ENCODE data around the gene TMEM250.
A peak's percentile ranks its signal among the peaks of the same experiment; 100 is the strongest.

The TMEM250 gene

GRCh38 chr9:136089697-136090045 is 29.0 kb downstream of the TMEM250 start:
- H3K27ac ChIP-seq (ENCODE audit: low read length, poor library complexity, severe bottlenecking) = no peak overlapping the region
- H4K8ac ChIP-seq (ENCODE audit: low read length) = no peak overlapping the region
- no peak overlapping the region for H2BK5ac ChIP-seq (ENCODE audit: low read depth, low read length, poor library complexity, severe bottlenecking)
- H2AFZ ChIP-seq (ENCODE audit: low read depth, low read length) = no peak overlapping the region
- peak overlapping the region; percentile 36 for H3K9ac ChIP-seq (ENCODE audit: low read length)
- H2BK12ac ChIP-seq (ENCODE audit: low read length in 2 of 2) = no peak overlapping the region
- no peaks in the 10 kb centered on the region for H3K9me3 ChIP-seq (ENCODE audit: control insufficient read depth, low read length)
- H3K36me3 ChIP-seq (ENCODE audit: control insufficient read depth in 1 of 2, insufficient read depth in 2 of 2, low read depth in 1 of 2, low read length in 2 of 2) = peaks cover 5 to 50% of the 10 kb centered on the region in 2 experiments
- peaks cover 65% of the 10 kb centered on the region for H3K4me1 ChIP-seq (ENCODE audit: control insufficient read depth, insufficient read depth, low read depth, low read length)
- no peaks in the 10 kb centered on the region for H3K27me3 ChIP-seq (ENCODE audit: control insufficient read depth in 1 of 2, insufficient read depth in 1 of 2, low read length in 2 of 2)
- no peak overlapping the region for H3K4me3 ChIP-seq (ENCODE audit: insufficient read depth in 1 of 2, low read depth in 1 of 2, low read length in 2 of 2)
- no peak overlapping the region for H3K23ac ChIP-seq (ENCODE audit: low read length in 2 of 2)
- no peak overlapping the region for H2BK15ac ChIP-seq (ENCODE audit: low read depth, poor library complexity, severe bottlenecking)
- H3K18ac ChIP-seq (ENCODE audit: low read depth in 1 of 2, low read length in 2 of 2) = no peak overlapping the region
- no peak overlapping the region for H4K91ac ChIP-seq (ENCODE audit: low read length)
- no peak overlapping the region for H3K4ac ChIP-seq (ENCODE audit: low read depth in 1 of 2, low read length in 2 of 2)
- no peak overlapping the region for H2AK5ac ChIP-seq (ENCODE audit: low read length, severe bottlenecking)
- H3K4me2 ChIP-seq (ENCODE audit: low read length, poor library complexity, severe bottlenecking) = no peak overlapping the region
- H2BK120ac ChIP-seq (ENCODE audit: low read depth, low read length) = no peak overlapping the region
- H3K79me1 ChIP-seq (replicated peaks; ENCODE audit: low read length, poor library complexity, severe bottlenecking) = peaks cover 19% of the 10 kb centered on the region
- WGBS = no CpG with 5 or more reads among the region's 3 CpGs
- H3K14ac ChIP-seq (ENCODE audit: low read length in 2 of 2) = no peak overlapping the region
- DNase-seq = peak; percentile 59

- Histone ChIP-seq H4K8ac (ENCODE audit: low read length) (no peak overlapping the region), H3K4me3 (ENCODE audit: insufficient read depth in 1 of 2, low read depth in 1 of 2, low read length in 2 of 2) (no peak overlapping the region), H2BK120ac (ENCODE audit: low read depth, low read length) (peak overlapping the region; percentile 13), H2BK12ac (ENCODE audit: low read length in 2 of 2) (peak overlapping the region in 1 of 2 experiments; percentile 7), H2BK5ac (ENCODE audit: low read depth, low read length, poor library complexity, severe bottlenecking) (no peak overlapping the region), H3K18ac (ENCODE audit: low read depth in 1 of 2, low read length in 2 of 2) (no peak overlapping the region), H3K79me1 (replicated peaks; ENCODE audit: low read length, poor library complexity, severe bottlenecking) (peaks cover 22% of the 10 kb centered on the region), H2AFZ (ENCODE audit: low read depth, low read length) (no peak overlapping the region), H3K4me1 (ENCODE audit: control insufficient read depth, insufficient read depth, low read depth, low read length) (peaks cover 65% of the 10 kb centered on the region), H3K14ac (ENCODE audit: low read length in 2 of 2) (no peak overlapping the region), H3K36me3 (ENCODE audit: control insufficient read depth in 1 of 2, insufficient read depth in 2 of 2, low read depth in 1 of 2, low read length in 2 of 2) (peaks cover 5 to 55% of the 10 kb centered on the region in 2 experiments), H3K4ac (ENCODE audit: low read depth in 1 of 2, low read length in 2 of 2) (no peak overlapping the region), H3K9ac (ENCODE audit: low read length) (no peak overlapping the region), H3K27me3 (ENCODE audit: control insufficient read depth in 1 of 2, insufficient read depth in 1 of 2, low read length in 2 of 2) (no peaks in the 10 kb centered on the region), H2BK15ac (ENCODE audit: low read depth, poor library complexity, severe bottlenecking) (no peak overlapping the region), H3K27ac (ENCODE audit: low read length, poor library complexity, severe bottlenecking) (no peak overlapping the region), H3K23ac (ENCODE audit: low read length in 2 of 2) (no peak overlapping the region), H4K91ac (ENCODE audit: low read length) (no peak overlapping the region), H3K9me3 (ENCODE audit: control insufficient read depth, low read length) (no peaks in the 10 kb centered on the region), H2AK5ac (ENCODE audit: low read length, severe bottlenecking) (no peak overlapping the region), H3K4me2 (ENCODE audit: low read length, poor library complexity, severe bottlenecking) (no peak overlapping the region)
- no peak for DNase-seq
- WGBS = 85% methylated on average over 17 of the region's 22 CpGs
These were observed 29.6 kb downstream of the TMEM250 start for GRCh38 chr9:136088939-136089696.

DNA sequence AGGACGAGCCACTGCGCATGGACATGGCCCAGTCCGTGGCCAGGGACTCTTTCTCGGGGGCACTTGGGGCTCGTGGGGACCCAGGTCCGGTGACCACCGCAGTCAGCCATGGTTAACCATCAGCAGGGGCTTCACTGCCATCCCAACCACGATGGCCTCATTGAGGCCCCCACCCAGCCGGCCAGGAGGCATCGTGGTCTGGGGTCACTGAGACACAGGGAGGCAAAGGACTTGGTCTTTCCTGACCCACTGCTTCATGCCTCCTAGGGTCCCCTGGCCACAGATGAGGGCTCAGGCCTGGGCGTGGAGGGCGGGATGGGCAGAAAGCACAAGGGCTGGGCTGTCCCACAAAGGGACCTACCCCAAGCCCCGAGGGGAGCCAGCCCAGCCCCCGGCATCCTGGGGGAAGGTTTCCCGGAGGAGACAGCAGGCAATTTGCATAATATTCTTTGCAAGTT is 30.2 kb downstream of the TMEM250 start:
- Histone ChIP-seq H3K27ac (ENCODE audit: low read length, poor library complexity, severe bottlenecking) (no peak overlapping the region), H3K4me3 (ENCODE audit: insufficient read depth in 1 of 2, low read depth in 1 of 2, low read length in 2 of 2) (no peak overlapping the region)

GRCh38 chr9:136087741-136088480 is 30.8 kb downstream of the TMEM250 start:
- H3K27me3 ChIP-seq (ENCODE audit: control insufficient read depth in 1 of 2, insufficient read depth in 1 of 2, low read length in 2 of 2) = no peaks in the 10 kb centered on the region
- H3K36me3 ChIP-seq (ENCODE audit: control insufficient read depth in 1 of 2, insufficient read depth in 2 of 2, low read depth in 1 of 2, low read length in 2 of 2) = peaks cover 5 to 66% of the 10 kb centered on the region in 2 experiments
- H3K4me3 ChIP-seq (ENCODE audit: insufficient read depth in 1 of 2, low read depth in 1 of 2, low read length in 2 of 2) = no peak overlapping the region
- no peak overlapping the region for H3K23ac ChIP-seq (ENCODE audit: low read length in 2 of 2)
- no peak overlapping the region for H3K9ac ChIP-seq (ENCODE audit: low read length)
- H3K4me2 ChIP-seq (ENCODE audit: low read length, poor library complexity, severe bottlenecking) = no peak overlapping the region
- H2BK12ac ChIP-seq (ENCODE audit: low read length in 2 of 2) = peak overlapping the region in 1 of 2 experiments; percentile 15
- H2BK5ac ChIP-seq (ENCODE audit: low read depth, low read length, poor library complexity, severe bottlenecking) = no peak overlapping the region
- no peak overlapping the region for H2AFZ ChIP-seq (ENCODE audit: low read depth, low read length)
- WGBS = 86% methylated on average over 24 of the region's 24 CpGs
- H2BK120ac ChIP-seq (ENCODE audit: low read depth, low read length) = no peak overlapping the region
- no peak overlapping the region for H3K4ac ChIP-seq (ENCODE audit: low read depth in 1 of 2, low read length in 2 of 2)
- no peaks in the 10 kb centered on the region for H3K9me3 ChIP-seq (ENCODE audit: control insufficient read depth, low read length)
- H3K79me1 ChIP-seq (replicated peaks; ENCODE audit: low read length, poor library complexity, severe bottlenecking) = peaks cover 24% of the 10 kb centered on the region
- H2AK5ac ChIP-seq (ENCODE audit: low read length, severe bottlenecking) = no peak overlapping the region
- H4K8ac ChIP-seq (ENCODE audit: low read length) = no peak overlapping the region
- H4K91ac ChIP-seq (ENCODE audit: low read length) = no peak overlapping the region
- H3K18ac ChIP-seq (ENCODE audit: low read depth in 1 of 2, low read length in 2 of 2) = peak overlapping the region in 1 of 2 experiments; percentile 52
- H2BK15ac ChIP-seq (ENCODE audit: low read depth, poor library complexity, severe bottlenecking) = no peak overlapping the region
- peaks cover 55% of the 10 kb centered on the region for H3K4me1 ChIP-seq (ENCODE audit: control insufficient read depth, insufficient read depth, low read depth, low read length)
- no peak for DNase-seq
- no peak overlapping the region for H3K27ac ChIP-seq (ENCODE audit: low read length, poor library complexity, severe bottlenecking)
- no peak overlapping the region for H3K14ac ChIP-seq (ENCODE audit: low read length in 2 of 2)

More for the DNA sequence above, 30.2 kb downstream of the TMEM250 start:
- peaks cover 23% of the 10 kb centered on the region for H3K79me1 ChIP-seq (replicated peaks; ENCODE audit: low read length, poor library complexity, severe bottlenecking)
- peaks cover 5 to 61% of the 10 kb centered on the region in 2 experiments for H3K36me3 ChIP-seq (ENCODE audit: control insufficient read depth in 1 of 2, insufficient read depth in 2 of 2, low read depth in 1 of 2, low read length in 2 of 2)
- no peak overlapping the region for H2BK15ac ChIP-seq (ENCODE audit: low read depth, poor library complexity, severe bottlenecking)
- no peak overlapping the region for H3K9ac ChIP-seq (ENCODE audit: low read length)
- no peak overlapping the region for H3K14ac ChIP-seq (ENCODE audit: low read length in 2 of 2)
- H2BK120ac ChIP-seq (ENCODE audit: low read depth, low read length) = no peak overlapping the region
- no peaks in the 10 kb centered on the region for H3K9me3 ChIP-seq (ENCODE audit: control insufficient read depth, low read length)
- H2BK5ac ChIP-seq (ENCODE audit: low read depth, low read length, poor library complexity, severe bottlenecking) = no peak overlapping the region
- DNase-seq = no peak
- H3K23ac ChIP-seq (ENCODE audit: low read length in 2 of 2) = no peak overlapping the region
- peak overlapping the region in 1 of 2 experiments; percentile 15 for H3K18ac ChIP-seq (ENCODE audit: low read depth in 1 of 2, low read length in 2 of 2)
- H3K27me3 ChIP-seq (ENCODE audit: control insufficient read depth in 1 of 2, insufficient read depth in 1 of 2, low read length in 2 of 2) = no peaks in the 10 kb centered on the region
- WGBS = 92% methylated on average over 15 of the region's 15 CpGs
- peak overlapping the region; percentile 12 for H4K91ac ChIP-seq (ENCODE audit: low read length)
- no peak overlapping the region for H3K4me2 ChIP-seq (ENCODE audit: low read length, poor library complexity, severe bottlenecking)
- no peak overlapping the region for H2AK5ac ChIP-seq (ENCODE audit: low read length, severe bottlenecking)
- H2AFZ ChIP-seq (ENCODE audit: low read depth, low read length) = no peak overlapping the region
- peaks cover 60% of the 10 kb centered on the region for H3K4me1 ChIP-seq (ENCODE audit: control insufficient read depth, insufficient read depth, low read depth, low read length)
- no peak overlapping the region for H3K4ac ChIP-seq (ENCODE audit: low read depth in 1 of 2, low read length in 2 of 2)
- no peak overlapping the region for H4K8ac ChIP-seq (ENCODE audit: low read length)
- H2BK12ac ChIP-seq (ENCODE audit: low read length in 2 of 2) = peak overlapping the region in 1 of 2 experiments; percentile 21
